Suprapubic skin (tissue), 4 donors: ENCODE results near the gene CDK9. TPM values are rescaled to one million over a fixed set of nuclear protein-coding genes. Genes with fewer than 3 reads are reported as not detected.

ENCODE experiments used
- DNase-seq, 2 donors: peaks; one replicate each; pipeline ENCODE4 v3.0.0-alpha.2; 2019; ENCODE audit warnings: low spot score in 2 of 2
- H3K27ac ChIP-seq: fragments of 200-600 bp; sonication (generic); one replicate; pipeline ENCODE4 v1.5.1; 2019
- H3K27me3 ChIP-seq: fragments of 200-600 bp; sonication (generic); one replicate; pipeline ENCODE4 v1.5.1; 2019
- H3K36me3 ChIP-seq: fragments of 200-600 bp; sonication (generic); one replicate; pipeline ENCODE4 v1.5.1; 2019
- H3K4me1 ChIP-seq: fragments of 200-600 bp; sonication (generic); one replicate; pipeline ENCODE4 v1.5.1; 2019
- H3K4me3 ChIP-seq: fragments of 200-600 bp; sonication (generic); one replicate; pipeline ENCODE4 v1.5.1; 2019; ENCODE audit warnings: mild to moderate bottlenecking
- H3K9me3 ChIP-seq: fragments of 200-600 bp; sonication (generic); one replicate; pipeline ENCODE4 v1.5.1; 2019
- EP300 ChIP-seq: sonication (generic); formaldehyde crosslinking; IDR thresholded peaks from one replicate; pipeline ENCODE4 v1.6.1; 2017; ENCODE audit warnings: antibody characterized with exemption
- POLR2A ChIP-seq, 2 donors: fragments of 450-650 bp; IDR thresholded peaks; one replicate each; pipeline ENCODE4 v1.6.1; 2017; ENCODE audit warnings: antibody characterized with exemption in 2 of 2, mild to moderate bottlenecking in 2 of 2, moderate library complexity in 2 of 2
- POLR2AphosphoS5 ChIP-seq, 3 donors: sonication (generic); formaldehyde crosslinking; IDR thresholded peaks; one replicate each; pipeline ENCODE4 v1.6.1; 2017; ENCODE audit warnings: antibody characterized with exemption in 3 of 3
- WGBS: methylation state at CpG from one replicate; pipeline ENCODE4 v1.1.5; 2018; 5-methylcytosine and 5-hydroxymethylcytosine counted together
- total RNA-seq, 4 donors: library from RNA; depleted of rRNA; stranded (reverse); fragments of >200 nt; gene quantifications; one replicate each; pipeline ENCODE4 v1.1.0, GENCODE V29; 2016
- TF ChIP-seq, protein P1 (sequence below), 2 donors: fragments of 200-600 bp in 1 of 2; fragments of 450-650 bp in 1 of 2; sonication (generic) in 1 of 2; IDR thresholded peaks; one replicate each; pipeline ENCODE4 v1.5.1; 2016 to 2019; ENCODE audit warnings: antibody characterized with exemption in 2 of 2, mild to moderate bottlenecking in 1 of 2, moderate library complexity in 1 of 2

The CDK9 gene
- total RNA-seq, 4 donors from 2014 or later, result 57.2 to 119 (median 72.7) TPM

DNA sequence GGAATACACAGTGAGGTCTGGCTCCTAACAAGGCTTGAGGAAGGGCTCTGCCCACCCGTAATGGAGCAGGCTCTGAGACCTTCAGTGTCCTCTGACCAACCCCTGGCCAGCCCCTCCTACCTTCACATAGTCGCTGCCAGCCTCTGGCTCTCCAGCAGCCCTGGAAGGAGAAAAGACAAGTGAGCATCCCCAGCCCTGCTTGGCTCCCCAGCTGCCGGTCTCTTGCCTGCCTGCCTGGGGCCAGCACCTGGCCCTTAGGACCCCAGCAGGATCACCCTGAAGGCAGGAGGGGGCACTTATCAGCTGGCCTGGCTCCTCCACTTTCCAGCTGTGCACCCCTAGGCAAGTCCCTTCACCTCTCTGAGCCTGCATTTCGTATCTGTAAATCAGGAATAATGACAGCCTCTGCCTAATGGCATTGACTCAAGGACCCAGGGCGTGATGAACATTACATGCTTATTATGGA is 24.3 kb upstream of the CDK9 start:
- no peaks in the 10 kb centered on the region for H3K36me3 ChIP-seq
- peaks cover 20% of the 10 kb centered on the region for H3K4me1 ChIP-seq
- peak overlapping the region; percentile 66 for H3K27ac ChIP-seq
- no peak overlapping the region for H3K4me3 ChIP-seq
- H3K9me3 ChIP-seq, result no peaks in the 10 kb centered on the region
- 53% methylated on average over 4 of the region's 5 CpGs for whole genome bisulfite sequencing
- no peak for TF ChIP-seq EP300
- TF ChIP-seq, protein P1, sequence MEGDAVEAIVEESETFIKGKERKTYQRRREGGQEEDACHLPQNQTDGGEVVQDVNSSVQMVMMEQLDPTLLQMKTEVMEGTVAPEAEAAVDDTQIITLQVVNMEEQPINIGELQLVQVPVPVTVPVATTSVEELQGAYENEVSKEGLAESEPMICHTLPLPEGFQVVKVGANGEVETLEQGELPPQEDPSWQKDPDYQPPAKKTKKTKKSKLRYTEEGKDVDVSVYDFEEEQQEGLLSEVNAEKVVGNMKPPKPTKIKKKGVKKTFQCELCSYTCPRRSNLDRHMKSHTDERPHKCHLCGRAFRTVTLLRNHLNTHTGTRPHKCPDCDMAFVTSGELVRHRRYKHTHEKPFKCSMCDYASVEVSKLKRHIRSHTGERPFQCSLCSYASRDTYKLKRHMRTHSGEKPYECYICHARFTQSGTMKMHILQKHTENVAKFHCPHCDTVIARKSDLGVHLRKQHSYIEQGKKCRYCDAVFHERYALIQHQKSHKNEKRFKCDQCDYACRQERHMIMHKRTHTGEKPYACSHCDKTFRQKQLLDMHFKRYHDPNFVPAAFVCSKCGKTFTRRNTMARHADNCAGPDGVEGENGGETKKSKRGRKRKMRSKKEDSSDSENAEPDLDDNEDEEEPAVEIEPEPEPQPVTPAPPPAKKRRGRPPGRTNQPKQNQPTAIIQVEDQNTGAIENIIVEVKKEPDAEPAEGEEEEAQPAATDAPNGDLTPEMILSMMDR (IDR thresholded peaks at IDR 0.05), result no peak
- TF ChIP-seq POLR2A (IDR thresholded peaks at IDR 0.05), result no peak
- TF ChIP-seq POLR2AphosphoS5 (IDR thresholded peaks at IDR 0.05), result no peak
- DNase-seq, result no peak
- no peaks in the 10 kb centered on the region for H3K27me3 ChIP-seq

- peak overlapping the region; percentile 66 for H3K27ac ChIP-seq
- 53% methylated on average over 16 of the region's 16 CpGs for WGBS
Measured at GRCh38 chr9:127762111-127762676, 23.6 kb upstream of the CDK9 start.

GRCh38 chr9:127763918-127764384 is 21.9 kb upstream of the CDK9 start:
- Histone ChIP-seq H3K4me3 (no peak overlapping the region), H3K4me1 (peaks cover 37% of the 10 kb centered on the region), H3K9me3 (no peaks in the 10 kb centered on the region), H3K27me3 (no peaks in the 10 kb centered on the region), H3K27ac (peak overlapping the region; percentile 66), H3K36me3 (no peaks in the 10 kb centered on the region)
- TF ChIP-seq POLR2A (IDR thresholded peaks at IDR 0.05), result no peak
- TF ChIP-seq POLR2AphosphoS5 (IDR thresholded peaks at IDR 0.05), result peak in 2 of 3 donors; percentile 34 to 64
- TF ChIP-seq, protein P1 (IDR thresholded peaks at IDR 0.05), result peak in 1 of 2 donors; percentile 22
- TF ChIP-seq EP300, result no peak
- DNase-seq, result no peak
- 54% methylated on average over 7 of the region's 7 CpGs for WGBS

More at GRCh38 chr9:127762111-127762676, 23.6 kb upstream of the CDK9 start:
- Histone ChIP-seq H3K4me1 (peaks cover 21% of the 10 kb centered on the region), H3K9me3 (no peaks in the 10 kb centered on the region), H3K4me3 (no peak overlapping the region), H3K36me3 (no peaks in the 10 kb centered on the region), H3K27me3 (no peaks in the 10 kb centered on the region)
- DNase-seq, result no peak
- no peak for TF ChIP-seq POLR2AphosphoS5 (IDR thresholded peaks at IDR 0.05)
- TF ChIP-seq POLR2A (IDR thresholded peaks at IDR 0.05), result no peak
- no peak for TF ChIP-seq EP300
- TF ChIP-seq, protein P1 (IDR thresholded peaks at IDR 0.05), result no peak

DNA sequence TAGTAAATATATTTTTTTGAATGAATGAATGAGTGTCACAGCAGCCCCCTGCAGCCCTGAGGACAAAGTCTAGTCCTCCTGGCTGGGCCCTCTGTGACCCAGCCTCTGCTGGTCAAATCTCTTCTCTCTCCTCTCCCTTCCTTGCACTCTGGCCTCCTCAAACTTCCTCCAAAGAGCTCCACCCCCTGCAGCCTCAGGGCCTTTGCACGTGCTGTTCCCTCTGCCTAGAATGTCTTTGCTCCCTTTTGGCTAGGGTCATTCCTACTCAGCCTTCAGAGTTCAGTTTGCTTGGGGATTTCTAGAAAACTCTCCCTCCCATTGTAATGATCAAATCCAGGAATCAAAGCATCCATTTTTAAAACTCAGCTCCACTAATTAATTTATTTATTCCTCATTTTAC is 20.4 kb upstream of the CDK9 start:
- H3K36me3 ChIP-seq, result no peaks in the 10 kb centered on the region
- H3K4me3 ChIP-seq, result no peak overlapping the region
- no peaks in the 10 kb centered on the region for H3K27me3 ChIP-seq
- H3K9me3 ChIP-seq, result no peaks in the 10 kb centered on the region
- 64% methylated on average over 1 of the region's 1 CpG for WGBS
- peaks cover 48% of the 10 kb centered on the region for H3K4me1 ChIP-seq
- peak overlapping the region; percentile 15 for H3K27ac ChIP-seq
- DNase-seq, result no peak
- TF ChIP-seq, protein P1 (IDR thresholded peaks at IDR 0.05), result no peak
- TF ChIP-seq POLR2AphosphoS5 (IDR thresholded peaks at IDR 0.05) (no peak), POLR2A (IDR thresholded peaks at IDR 0.05) (no peak), EP300 (no peak)

DNA sequence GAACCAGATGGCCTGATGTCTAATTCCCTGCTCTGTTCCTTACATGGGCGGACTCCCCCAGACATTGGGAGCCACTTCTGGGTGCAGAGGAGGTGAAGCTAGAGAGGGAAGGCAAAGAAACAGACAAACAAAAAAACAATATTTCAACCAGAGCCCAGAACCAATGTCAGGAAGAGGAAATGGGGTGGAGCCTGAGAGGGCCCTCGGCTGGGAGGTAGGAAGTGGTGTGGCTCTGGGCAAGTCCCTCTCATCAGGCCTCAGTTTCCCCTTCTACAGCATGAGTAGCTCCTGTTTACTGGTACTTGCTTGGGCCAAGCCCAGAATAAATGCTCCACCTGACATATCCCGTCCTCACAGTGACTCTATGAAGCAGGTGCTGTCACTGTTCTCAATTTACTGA is 18.4 kb upstream of the CDK9 start:
- Histone ChIP-seq H3K4me3 (peak overlapping the region; percentile 16), H3K4me1 (peaks cover 51% of the 10 kb centered on the region), H3K36me3 (no peaks in the 10 kb centered on the region), H3K27ac (peak overlapping the region; percentile 69), H3K27me3 (no peaks in the 10 kb centered on the region), H3K9me3 (no peaks in the 10 kb centered on the region)
- TF ChIP-seq EP300 (no peak), POLR2A (IDR thresholded peaks at IDR 0.05) (no peak), POLR2AphosphoS5 (IDR thresholded peaks at IDR 0.05) (no peak)
- TF ChIP-seq, protein P1 (IDR thresholded peaks at IDR 0.05), result no peak
- no peak for DNase-seq
- 60% methylated on average over 3 of the region's 3 CpGs for WGBS
